ENCODE measurements around the gene STUM. TPM values are rescaled to one million over a fixed set of nuclear protein-coding genes. Genes with fewer than 3 reads are reported as not detected.
A peak's percentile ranks its signal among the peaks of the same experiment; 100 is the strongest.

STUM gene
- total RNA-seq, 1 donor from 2014 or later: 0.55 TPM

DNA sequence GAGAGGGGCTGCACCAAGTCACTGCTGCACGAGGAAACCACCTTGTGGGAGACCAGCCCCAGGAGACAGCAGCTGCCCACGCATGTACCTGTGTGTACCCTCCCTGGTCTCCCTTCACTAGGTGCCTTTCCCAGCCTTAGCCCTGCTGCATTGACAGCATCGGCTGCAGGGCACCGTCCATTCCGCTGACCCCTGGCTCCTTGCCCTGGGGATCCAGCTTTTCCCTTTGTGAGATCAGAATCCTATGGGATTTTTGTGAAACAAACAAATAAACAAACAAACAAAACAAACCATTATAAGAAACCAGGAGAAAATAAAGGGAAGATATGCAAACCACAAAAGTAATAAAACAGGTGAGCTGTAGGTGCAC is 2.1 kb downstream of the STUM start:
- Mint-ChIP-seq H3K4me1 (ENCODE audit: low read depth) (peaks cover 3% of the 10 kb centered on the region), H3K9me3 (ENCODE audit: low read depth) (no peaks in the 10 kb centered on the region), H3K4me3 (ENCODE audit: low read depth) (no peak overlapping the region), H3K36me3 (ENCODE audit: insufficient read depth) (no peaks in the 10 kb centered on the region), H3K27me3 (peaks cover 81% of the 10 kb centered on the region), H3K27ac (peak overlapping the region; percentile 29)
- TF ChIP-seq, protein P1, sequence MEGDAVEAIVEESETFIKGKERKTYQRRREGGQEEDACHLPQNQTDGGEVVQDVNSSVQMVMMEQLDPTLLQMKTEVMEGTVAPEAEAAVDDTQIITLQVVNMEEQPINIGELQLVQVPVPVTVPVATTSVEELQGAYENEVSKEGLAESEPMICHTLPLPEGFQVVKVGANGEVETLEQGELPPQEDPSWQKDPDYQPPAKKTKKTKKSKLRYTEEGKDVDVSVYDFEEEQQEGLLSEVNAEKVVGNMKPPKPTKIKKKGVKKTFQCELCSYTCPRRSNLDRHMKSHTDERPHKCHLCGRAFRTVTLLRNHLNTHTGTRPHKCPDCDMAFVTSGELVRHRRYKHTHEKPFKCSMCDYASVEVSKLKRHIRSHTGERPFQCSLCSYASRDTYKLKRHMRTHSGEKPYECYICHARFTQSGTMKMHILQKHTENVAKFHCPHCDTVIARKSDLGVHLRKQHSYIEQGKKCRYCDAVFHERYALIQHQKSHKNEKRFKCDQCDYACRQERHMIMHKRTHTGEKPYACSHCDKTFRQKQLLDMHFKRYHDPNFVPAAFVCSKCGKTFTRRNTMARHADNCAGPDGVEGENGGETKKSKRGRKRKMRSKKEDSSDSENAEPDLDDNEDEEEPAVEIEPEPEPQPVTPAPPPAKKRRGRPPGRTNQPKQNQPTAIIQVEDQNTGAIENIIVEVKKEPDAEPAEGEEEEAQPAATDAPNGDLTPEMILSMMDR (IDR thresholded peaks at IDR 0.05; ENCODE audit: unreplicated experiment): no peak
- DNase-seq (ENCODE audit: low spot score, unreplicated experiment): no peak

DNA sequence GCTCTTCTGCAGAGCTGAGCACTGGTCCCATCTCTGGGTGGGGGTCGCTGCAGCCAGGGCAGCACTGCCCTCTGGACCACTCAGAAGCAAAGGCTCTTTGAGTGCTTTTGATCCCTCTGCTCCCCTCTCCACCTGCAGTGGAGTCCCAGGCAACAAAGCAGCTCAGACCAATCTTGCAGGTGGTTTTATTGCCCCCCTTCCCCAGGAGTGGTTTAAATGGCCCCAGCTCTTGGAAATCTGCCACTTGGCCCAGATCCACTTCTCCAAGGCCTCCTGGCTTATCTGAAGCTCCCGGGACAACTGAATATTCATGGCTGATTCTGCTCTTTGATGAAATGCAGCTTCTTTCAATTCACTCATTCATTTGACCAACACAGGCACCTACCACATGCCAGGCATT is 2.7 kb downstream of the STUM start:
- no peak for DNase-seq (ENCODE audit: low spot score, unreplicated experiment)
- TF ChIP-seq, protein P1 (IDR thresholded peaks at IDR 0.05; ENCODE audit: unreplicated experiment): no peak
- H3K27me3 Mint-ChIP-seq: peaks cover 79% of the 10 kb centered on the region
- H3K4me3 Mint-ChIP-seq (ENCODE audit: low read depth): no peak overlapping the region
- no peak overlapping the region for H3K27ac Mint-ChIP-seq
- no peaks in the 10 kb centered on the region for H3K9me3 Mint-ChIP-seq (ENCODE audit: low read depth)
- no peaks in the 10 kb centered on the region for H3K36me3 Mint-ChIP-seq (ENCODE audit: insufficient read depth)
- peaks cover 3% of the 10 kb centered on the region for H3K4me1 Mint-ChIP-seq (ENCODE audit: low read depth)

DNA sequence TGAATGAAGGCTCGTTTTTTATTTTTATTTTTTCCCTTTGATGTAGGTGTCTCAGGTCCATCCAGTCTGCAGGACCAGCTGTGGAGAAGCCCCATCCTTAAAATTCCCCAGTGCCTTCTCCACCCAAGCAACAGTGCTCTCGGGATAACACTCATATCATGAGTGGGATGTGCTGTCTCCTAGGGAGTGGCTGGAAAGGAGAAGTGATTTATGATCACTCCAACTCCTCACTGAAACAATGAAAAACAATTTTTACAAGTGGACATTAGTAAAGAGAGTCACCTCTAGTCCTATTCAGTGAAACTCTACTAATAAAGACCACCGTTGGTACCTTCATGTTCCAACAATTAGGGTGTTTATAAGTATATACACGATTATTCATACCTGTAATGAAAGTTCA is 3.5 kb downstream of the STUM start:
- no peak for DNase-seq (ENCODE audit: low spot score, unreplicated experiment)
- Mint-ChIP-seq H3K4me3 (ENCODE audit: low read depth) (no peak overlapping the region), H3K27ac (no peak overlapping the region), H3K27me3 (peaks cover 73% of the 10 kb centered on the region), H3K4me1 (ENCODE audit: low read depth) (peaks cover 3% of the 10 kb centered on the region), H3K36me3 (ENCODE audit: insufficient read depth) (no peaks in the 10 kb centered on the region), H3K9me3 (ENCODE audit: low read depth) (no peaks in the 10 kb centered on the region)
- TF ChIP-seq, protein P1 (IDR thresholded peaks at IDR 0.05; ENCODE audit: unreplicated experiment): no peak

DNA sequence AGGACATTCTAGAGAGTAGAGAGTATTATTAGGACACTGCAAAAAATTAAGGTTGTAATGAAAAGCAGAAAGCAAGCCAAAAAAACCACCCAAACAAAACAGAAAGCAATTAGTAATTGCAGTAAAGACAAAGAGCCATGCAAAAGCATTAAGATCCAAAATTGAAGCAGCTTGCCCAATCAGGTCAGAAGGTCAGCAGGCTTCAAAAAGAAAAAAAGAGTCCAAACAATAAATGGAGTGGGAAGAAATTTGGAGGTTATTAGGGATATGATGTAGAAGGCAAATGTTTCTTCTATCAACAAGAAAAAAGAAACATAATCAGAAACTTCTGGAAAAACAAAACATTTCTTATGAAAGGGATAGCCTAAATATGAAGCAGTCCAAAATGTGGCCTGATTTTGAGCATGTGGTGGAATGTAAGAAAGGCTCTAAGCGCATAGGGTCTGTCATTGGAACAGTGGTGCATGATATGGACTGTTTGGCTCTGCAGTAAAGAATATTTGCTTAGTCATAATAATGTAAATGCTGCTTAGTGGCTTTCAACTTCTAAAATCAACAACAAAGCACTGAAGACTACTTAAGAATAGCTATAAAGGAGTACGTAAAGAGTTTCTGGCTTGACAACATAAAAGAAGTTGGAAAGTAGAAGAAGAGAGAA is 4.8 kb downstream of the STUM start:
- no peak overlapping the region for H3K4me3 Mint-ChIP-seq (ENCODE audit: low read depth)
- no peak overlapping the region for H3K27ac Mint-ChIP-seq
- no peaks in the 10 kb centered on the region for H3K9me3 Mint-ChIP-seq (ENCODE audit: low read depth)
- DNase-seq (ENCODE audit: low spot score, unreplicated experiment): no peak
- H3K36me3 Mint-ChIP-seq (ENCODE audit: insufficient read depth): no peaks in the 10 kb centered on the region
- TF ChIP-seq, protein P1 (IDR thresholded peaks at IDR 0.05; ENCODE audit: unreplicated experiment): no peak
- H3K27me3 Mint-ChIP-seq: peaks cover 72% of the 10 kb centered on the region
- peaks cover 3% of the 10 kb centered on the region for H3K4me1 Mint-ChIP-seq (ENCODE audit: low read depth)

DNA sequence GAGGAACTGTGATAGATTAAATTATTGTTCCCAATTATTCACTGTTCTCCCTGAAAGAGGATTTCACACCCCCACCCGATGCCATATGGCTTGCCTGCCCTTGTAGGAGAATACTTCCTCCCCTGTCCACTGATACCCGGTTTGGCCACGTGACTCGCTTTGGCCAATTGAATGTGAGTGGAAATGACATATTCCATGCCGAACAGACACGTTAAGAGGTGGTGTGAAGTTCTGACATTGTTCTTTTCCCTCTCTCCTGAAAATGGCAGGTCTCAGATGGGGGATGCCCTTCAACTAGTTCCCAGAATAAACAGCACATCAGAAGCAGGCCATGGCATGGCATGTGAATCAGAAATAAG is 5.3 kb downstream of the STUM start:
- no peak for DNase-seq (ENCODE audit: low spot score, unreplicated experiment)
- peaks cover 3% of the 10 kb centered on the region for H3K4me1 Mint-ChIP-seq (ENCODE audit: low read depth)
- H3K4me3 Mint-ChIP-seq (ENCODE audit: low read depth): no peak overlapping the region
- H3K36me3 Mint-ChIP-seq (ENCODE audit: insufficient read depth): no peaks in the 10 kb centered on the region
- no peak overlapping the region for H3K27ac Mint-ChIP-seq
- H3K9me3 Mint-ChIP-seq (ENCODE audit: low read depth): no peaks in the 10 kb centered on the region
- TF ChIP-seq, protein P1 (IDR thresholded peaks at IDR 0.05; ENCODE audit: unreplicated experiment): no peak
- peaks cover 72% of the 10 kb centered on the region for H3K27me3 Mint-ChIP-seq
